Testis (tissue), 3 donors: ENCODE measurements around the gene HEG1. TPM values are rescaled to one million over a fixed set of nuclear protein-coding genes. Genes with fewer than 3 reads are reported as not detected.

Experiments
- DNase-seq: peaks from one replicate; pipeline ENCODE4 v3.0.0-alpha.2; 2019
- H3K27ac ChIP-seq, 2 donors: fragments of 200-600 bp; sonication (generic); one replicate each; pipeline ENCODE4 v1.5.1; 2019
- H3K27me3 ChIP-seq: fragments of 200-600 bp; sonication (generic); one replicate; pipeline ENCODE4 v1.5.1; 2019
- H3K36me3 ChIP-seq: fragments of 200-600 bp; sonication (generic); one replicate; pipeline ENCODE4 v1.5.1; 2017; ENCODE audit warnings: low read depth; ENCODE audit errors: missing control alignments
- H3K4me1 ChIP-seq: fragments of 200-600 bp; sonication (generic); one replicate; pipeline ENCODE4 v1.5.1; 2019
- H3K4me3 ChIP-seq, 2 donors: fragments of 200-600 bp; sonication (generic); one replicate each; pipeline ENCODE4 v1.5.1; 2017 to 2019
- H3K9me3 ChIP-seq: fragments of 200-600 bp; sonication (generic); one replicate; pipeline ENCODE4 v1.5.1; 2017
- POLR2A ChIP-seq: fragments of 450-650 bp; IDR thresholded peaks from one replicate; pipeline ENCODE4 v1.6.1; 2017; ENCODE audit warnings: antibody characterized with exemption, mild to moderate bottlenecking, moderate library complexity
- WGBS, 2 donors: methylation state at CpG; one replicate each; pipeline ENCODE4 v1.1.5; 2018; 5-methylcytosine and 5-hydroxymethylcytosine counted together
- intact Hi-C: fragments of 100-400 bp; cut with DNase I; formaldehyde crosslinking; loops from one replicate; pipeline ENCODE4 v1.15.1; 2023; ENCODE audit warnings: low total_unique reads
- polyA plus RNA-seq: library from polyadenylated mRNA; stranded (reverse); fragments of 350-450 nt; fragmentation: Illumina TruSeq; extraction: RNeasy Lipid Tissue Mini Kit (QIAGEN cat#74804); gene quantifications from one replicate; pipeline ENCODE4 v1.2.3, GENCODE V29; 2014; ENCODE audit warnings: low read depth, low replicate concordance; ENCODE audit not compliant: insufficient read depth
- total RNA-seq, 2 donors: library from RNA; depleted of rRNA; stranded (reverse); fragments of >200 nt; gene quantifications; one replicate each; pipeline ENCODE4 v1.2.3, GENCODE V29; 2016
- TF ChIP-seq, protein P1 (sequence below), 3 experiments: fragments of 450-650 bp in 2 of 3; fragments of 200-600 bp in 1 of 3; sonication (generic) in 1 of 3; IDR thresholded peaks; one replicate each; pipeline ENCODE4 v1.5.1; 2016 to 2019; ENCODE audit warnings: antibody characterized with exemption in 3 of 3, mild to moderate bottlenecking in 2 of 3, moderate library complexity in 1 of 3

Gene HEG1
- total and polyA plus RNA-seq, 3 donors from 2014 or later = 50.3 to 160 (median 120) TPM

DNA sequence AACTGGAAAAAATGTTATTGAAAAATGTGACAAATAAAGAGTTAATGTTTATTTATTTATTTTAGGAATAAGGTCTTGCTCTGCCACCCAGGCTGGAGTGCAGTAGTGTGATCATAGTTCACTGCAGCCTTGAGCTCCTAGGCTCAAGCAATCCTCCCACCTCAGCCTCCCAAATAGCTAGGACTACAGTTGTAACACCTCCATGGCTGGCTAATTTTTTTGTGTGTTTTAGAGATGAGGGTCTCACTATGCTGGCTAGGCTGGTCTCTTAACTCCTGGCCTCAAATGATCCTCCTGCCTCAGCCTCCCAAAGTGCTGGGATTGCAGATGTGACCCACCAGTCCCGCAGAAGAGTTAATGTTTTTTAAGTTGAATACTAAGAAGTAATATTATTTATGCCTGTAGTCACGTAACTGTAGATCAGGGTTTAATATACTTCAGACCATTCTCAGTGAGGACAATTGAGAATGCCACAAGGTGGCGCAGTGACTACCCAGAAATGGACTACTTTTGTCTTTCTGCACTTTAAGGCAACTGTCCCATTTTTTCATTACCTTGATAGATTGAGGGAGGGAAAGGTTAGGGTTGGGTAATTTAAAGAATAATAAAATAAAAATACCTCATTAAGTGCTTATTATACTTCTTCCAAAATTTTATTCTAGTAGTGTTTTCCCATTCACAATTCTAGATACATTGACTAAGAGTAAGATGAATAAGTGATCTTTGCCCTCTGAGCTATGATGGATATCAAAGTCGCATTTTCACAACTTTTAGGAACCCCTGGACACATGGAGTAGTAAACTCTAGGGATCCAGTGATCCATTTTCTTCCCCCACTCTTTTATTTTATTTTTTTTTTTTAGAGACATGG is 127.2 kb downstream of the HEG1 start:
- intact Hi-C loops = no loop called here
- no peak for TF ChIP-seq POLR2A
- TF ChIP-seq, protein P1, sequence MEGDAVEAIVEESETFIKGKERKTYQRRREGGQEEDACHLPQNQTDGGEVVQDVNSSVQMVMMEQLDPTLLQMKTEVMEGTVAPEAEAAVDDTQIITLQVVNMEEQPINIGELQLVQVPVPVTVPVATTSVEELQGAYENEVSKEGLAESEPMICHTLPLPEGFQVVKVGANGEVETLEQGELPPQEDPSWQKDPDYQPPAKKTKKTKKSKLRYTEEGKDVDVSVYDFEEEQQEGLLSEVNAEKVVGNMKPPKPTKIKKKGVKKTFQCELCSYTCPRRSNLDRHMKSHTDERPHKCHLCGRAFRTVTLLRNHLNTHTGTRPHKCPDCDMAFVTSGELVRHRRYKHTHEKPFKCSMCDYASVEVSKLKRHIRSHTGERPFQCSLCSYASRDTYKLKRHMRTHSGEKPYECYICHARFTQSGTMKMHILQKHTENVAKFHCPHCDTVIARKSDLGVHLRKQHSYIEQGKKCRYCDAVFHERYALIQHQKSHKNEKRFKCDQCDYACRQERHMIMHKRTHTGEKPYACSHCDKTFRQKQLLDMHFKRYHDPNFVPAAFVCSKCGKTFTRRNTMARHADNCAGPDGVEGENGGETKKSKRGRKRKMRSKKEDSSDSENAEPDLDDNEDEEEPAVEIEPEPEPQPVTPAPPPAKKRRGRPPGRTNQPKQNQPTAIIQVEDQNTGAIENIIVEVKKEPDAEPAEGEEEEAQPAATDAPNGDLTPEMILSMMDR (IDR thresholded peaks at IDR 0.05) = peak; percentile 48 to 73 (median 70)
- H3K36me3 ChIP-seq = no peaks in the 10 kb centered on the region
- H3K4me1 ChIP-seq = no peaks in the 10 kb centered on the region
- no peak overlapping the region for H3K27ac ChIP-seq
- DNase-seq = peak; percentile 87
- 40 to 43% methylated on average over 4 of the region's 4 CpGs for WGBS, 2 donors
- H3K27me3 ChIP-seq = no peaks in the 10 kb centered on the region
- no peaks in the 10 kb centered on the region for H3K9me3 ChIP-seq
- no peak overlapping the region for H3K4me3 ChIP-seq

DNA sequence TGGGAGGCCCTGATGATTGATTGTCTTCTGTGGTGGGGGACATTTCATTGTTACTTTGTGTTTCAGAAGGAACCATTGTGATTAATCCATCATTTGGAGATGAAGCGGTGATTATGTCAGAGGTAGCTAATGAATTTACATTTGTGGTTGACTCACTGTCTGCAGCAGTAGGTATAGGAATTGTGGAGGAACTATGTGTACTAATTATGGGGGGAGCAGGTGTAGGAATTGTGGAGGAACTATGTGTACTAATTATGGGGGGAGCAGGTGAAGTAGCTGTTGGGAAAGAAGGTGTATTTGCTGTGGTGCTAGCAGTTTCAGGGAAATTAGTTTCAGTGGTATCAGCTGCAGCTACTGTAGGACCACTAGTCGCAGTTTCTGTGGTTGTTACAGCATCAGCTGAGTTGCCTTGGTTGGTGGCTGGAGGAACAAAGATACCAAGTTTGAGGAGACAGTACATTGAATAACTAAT is 128.2 kb downstream of the HEG1 start:
- no peaks in the 10 kb centered on the region for H3K36me3 ChIP-seq
- 87 to 89% methylated on average over 2 of the region's 2 CpGs for WGBS, 2 donors
- no peaks in the 10 kb centered on the region for H3K9me3 ChIP-seq
- H3K27me3 ChIP-seq = no peaks in the 10 kb centered on the region
- H3K4me1 ChIP-seq = no peaks in the 10 kb centered on the region
- DNase-seq = no peak
- TF ChIP-seq, protein P1 (IDR thresholded peaks at IDR 0.05) = no peak
- no peak for TF ChIP-seq POLR2A
- no peak overlapping the region for H3K27ac ChIP-seq
- H3K4me3 ChIP-seq = no peak overlapping the region
- intact Hi-C loops = no loop called here

DNA sequence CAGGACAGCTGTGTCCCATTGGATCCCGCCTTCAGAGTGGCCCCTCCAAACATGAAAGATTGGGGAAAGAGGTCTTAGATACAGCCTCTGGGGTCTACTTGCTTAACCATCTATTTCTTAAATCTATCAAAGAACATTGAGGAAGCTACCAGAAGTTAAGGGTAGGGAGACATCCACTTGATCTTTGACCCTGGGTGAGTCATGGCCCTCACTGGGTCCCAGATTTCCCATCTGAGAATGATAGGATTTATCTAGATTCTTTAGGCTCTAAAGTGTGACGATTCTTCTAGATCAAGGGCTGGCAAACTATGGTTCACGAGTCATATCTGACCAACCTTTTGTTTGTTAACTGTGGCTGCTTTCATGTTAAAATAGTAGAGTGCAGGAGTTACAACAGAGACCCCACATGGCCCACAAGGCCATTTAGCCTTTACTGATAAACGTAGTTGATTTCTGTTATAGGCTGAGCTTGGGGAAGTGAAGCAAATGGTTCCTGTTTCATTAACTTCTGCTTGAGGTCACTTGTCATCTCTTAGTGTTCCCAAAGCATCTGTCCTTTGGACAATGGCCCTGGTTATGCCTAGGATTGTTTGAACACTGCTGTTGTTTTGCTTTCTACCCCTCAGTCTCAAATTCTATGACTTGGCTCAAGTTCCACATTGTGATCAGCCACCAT is 129.2 kb downstream of the HEG1 start:
- no peaks in the 10 kb centered on the region for H3K36me3 ChIP-seq
- DNase-seq = no peak
- no peaks in the 10 kb centered on the region for H3K4me1 ChIP-seq
- no peak overlapping the region for H3K4me3 ChIP-seq
- no peaks in the 10 kb centered on the region for H3K27me3 ChIP-seq
- H3K9me3 ChIP-seq = no peaks in the 10 kb centered on the region
- WGBS, 2 donors = 83 to 91% methylated on average over 4 of the region's 4 CpGs
- H3K27ac ChIP-seq = no peak overlapping the region
- no peak for TF ChIP-seq POLR2A
- TF ChIP-seq, protein P1 (IDR thresholded peaks at IDR 0.05) = no peak
- intact Hi-C loops = no loop called here

DNA sequence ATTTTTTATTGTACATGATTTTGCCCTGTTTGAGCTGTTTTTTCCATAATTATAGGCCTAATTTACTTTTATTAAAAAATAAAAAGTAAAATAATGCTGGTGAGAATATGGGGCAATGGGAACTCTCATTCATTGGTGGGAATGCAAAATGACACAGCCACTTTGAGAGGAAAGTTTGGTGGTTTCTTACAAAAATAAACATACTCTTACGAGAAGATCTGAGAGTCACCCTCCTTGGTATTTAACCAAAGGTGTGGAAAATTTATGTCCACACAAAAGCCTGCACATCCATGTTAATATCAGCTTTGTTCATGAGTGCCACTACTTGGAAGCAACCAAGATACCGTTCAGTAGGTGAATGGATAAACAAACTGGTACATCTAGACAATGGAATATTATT is 131.1 kb downstream of the HEG1 start:
- Histone ChIP-seq H3K27ac (no peak overlapping the region), H3K4me3 (no peak overlapping the region), H3K36me3 (no peaks in the 10 kb centered on the region), H3K4me1 (no peaks in the 10 kb centered on the region), H3K27me3 (no peaks in the 10 kb centered on the region), H3K9me3 (no peaks in the 10 kb centered on the region)
- WGBS, 2 donors = 92 to 94% methylated on average over 2 of the region's 2 CpGs
- no peak for DNase-seq
- no peak for TF ChIP-seq POLR2A
- TF ChIP-seq, protein P1 (IDR thresholded peaks at IDR 0.05) = no peak
- intact Hi-C loops = no loop called here
